COLO829 (cell line): ENCODE results near the gene PRELP.
"Not testable (repeated sequence)": the region's sequence is repeated elsewhere in the genome, so short reads cannot be mapped to it uniquely, and the experiment has no call there.

ENCODE experiments used
- DNase-seq: peaks from one replicate; pipeline ENCODE4 v3.0.0; 2012; ENCODE audit warnings: low spot score

The PRELP gene

GRCh38 chr1:203507759-203508158, 32.2 kb downstream of the PRELP start:
- no peak for DNase-seq

- no peak for DNase-seq
Measured at GRCh38 chr1:203508463-203509073, 33.0 kb downstream of the PRELP start.

- no peak for DNase-seq
Measured at GRCh38 chr1:203509135-203509534, 33.5 kb downstream of the PRELP start.

- DNase-seq = no peak
Measured at GRCh38 chr1:203511513-203511912, 35.9 kb downstream of the PRELP start.

- DNase-seq = no peak
Measured at GRCh38 chr1:203511930-203512329, 36.3 kb downstream of the PRELP start.

GRCh38 chr1:203512517-203512847, 36.9 kb downstream of the PRELP start:
- DNase-seq = no peak

- peak; percentile 92 for DNase-seq
Measured at GRCh38 chr1:203512848-203513584, 37.4 kb downstream of the PRELP start.

GRCh38 chr1:203513585-203514031, 38.0 kb downstream of the PRELP start:
- no peak for DNase-seq

- no peak for DNase-seq
Measured at GRCh38 chr1:203516184-203516583, 40.6 kb downstream of the PRELP start.

- DNase-seq = no peak
Measured at GRCh38 chr1:203516906-203517305, 41.3 kb downstream of the PRELP start.

GRCh38 chr1:203517426-203518110, 42.0 kb downstream of the PRELP start:
- DNase-seq = no peak

- DNase-seq = not testable (repeated sequence)
Measured at GRCh38 chr1:203518139-203518538, 42.5 kb downstream of the PRELP start.

- DNase-seq = no peak
Measured at GRCh38 chr1:203518541-203518940, 42.9 kb downstream of the PRELP start.

GRCh38 chr1:203519053-203519840, 43.6 kb downstream of the PRELP start:
- DNase-seq = no peak

GRCh38 chr1:203519896-203520295, 44.3 kb downstream of the PRELP start:
- no peak for DNase-seq

GRCh38 chr1:203520315-203520714, 44.7 kb downstream of the PRELP start:
- no peak for DNase-seq

GRCh38 chr1:203521074-203521794, 45.6 kb downstream of the PRELP start:
- DNase-seq = no peak

- no peak for DNase-seq
Measured at GRCh38 chr1:203521812-203522211, 46.2 kb downstream of the PRELP start.

GRCh38 chr1:203522237-203522636, 46.6 kb downstream of the PRELP start:
- DNase-seq = no peak

- no peak for DNase-seq
Measured at GRCh38 chr1:203523667-203524066, 48.1 kb downstream of the PRELP start.

GRCh38 chr1:203524152-203524551, 48.5 kb downstream of the PRELP start:
- DNase-seq = peak; percentile 82

GRCh38 chr1:203524824-203525223, 49.2 kb downstream of the PRELP start:
- no peak for DNase-seq
